HCT116 (cell line): ENCODE measurements around the gene HASPIN. TPM values are rescaled to one million over a fixed set of nuclear protein-coding genes. Genes with fewer than 3 reads are reported as not detected.

Source experiments
- ATAC-seq: fragments of 200-7000 bp; cut with Tn5 transposase; 2 replicates; pipeline ENCODE4 v1.9.1; 2020; ENCODE audit warnings: mild to moderate bottlenecking, moderate library complexity
- BruUV-seq: library from RNA; stranded (reverse); fragments of 400-500 nt; replicated peaks from 2 replicates; lab custom pipeline; 2021; lab: Mats Ljungman, UMichigan
- CTCF ChIA-PET: fragments of 300-600 bp; sonication (Branson Sonifier 250); formaldehyde crosslinking; loops from one replicate; lab custom pipeline; 2021; ENCODE audit warnings: antibody characterized with exemption; lab: Charles Lee
- POLR2A ChIA-PET: fragments of 300-600, 350-600 bp; sonication (Branson Sonifier 250); formaldehyde crosslinking; loops from one replicate; lab custom pipeline; 2021; ENCODE audit warnings: antibody characterized with exemption; lab: Charles Lee
- RAD21 ChIA-PET, 2 experiments: fragments of 300-600 bp; sonication (Branson Sonifier 250); formaldehyde crosslinking; loops; one replicate each; lab custom pipeline; 2023; ENCODE audit warnings: low total read pairs in 2 of 2; ENCODE audit not compliant: uncharacterized antibody in 2 of 2, unreplicated experiment in 2 of 2, low non-redundant PET in 1 of 2; lab: Charles Lee
- DNase-seq: peaks from one replicate; pipeline ENCODE4 v3.0.0-alpha.2; 2010; ENCODE audit warnings: low read depth, low spot score
- H2AFZ ChIP-seq: fragments of 200-600 bp; shearing (Covaris generic), sonication (generic); 2 replicates; pipeline ENCODE4 v1.6.1; 2017; ENCODE audit warnings: low read depth, mixed run types, mixed read lengths, antibody characterized with exemption, low read length; ENCODE audit not compliant: poor library complexity, severe bottlenecking
- H3K27ac ChIP-seq: 2 replicates; pipeline ENCODE4 v1.5.1; 2012; ENCODE audit warnings: low read depth, low read length
- H3K27me3 ChIP-seq: fragments of 200-600 bp; sonication (generic); 2 replicates; pipeline ENCODE4 v1.6.1; 2016; ENCODE audit warnings: mixed run types, low read length, mixed read lengths; ENCODE audit not compliant: insufficient read depth
- H3K36me3 ChIP-seq, 2 experiments: fragments of 200-500 bp in 1 of 2; fragments of 200-600 bp in 1 of 2; sonication (Bioruptor generic) in 1 of 2; sonication (generic) in 1 of 2; 2 replicates each; pipeline versions ENCODE4 v1.5.1 to v1.6.1; 2014 to 2016; ENCODE audit warnings: low read length in 2 of 2, inconsistent platforms in 1 of 2, mixed read lengths in 1 of 2, mixed run types in 1 of 2; ENCODE audit not compliant: insufficient read depth in 2 of 2, control insufficient read depth in 1 of 2
- H3K4me1 ChIP-seq, 2 experiments: fragments of 200-600 bp in 1 of 2; sonication (generic) in 1 of 2; 2 replicates each; pipeline versions ENCODE4 v1.5.1 to v1.6.1; 2012 to 2017; ENCODE audit warnings: low read length in 2 of 2, inconsistent platforms in 1 of 2, mild to moderate bottlenecking in 1 of 2, mixed read lengths in 1 of 2, mixed run types in 1 of 2, moderate library complexity in 1 of 2; ENCODE audit not compliant: insufficient read depth in 2 of 2, control insufficient read depth in 1 of 2
- H3K4me2 ChIP-seq: fragments of 200-600 bp; sonication (generic); 2 replicates; pipeline ENCODE4 v1.6.1; 2017; ENCODE audit warnings: mixed run types, low read length, mixed read lengths
- H3K4me3 ChIP-seq, 2 experiments: fragments of 200-600 bp in 1 of 2; sonication (generic) in 1 of 2; replicated peaks in 1 of 2; 2 replicates each; pipeline ENCODE4 v1.5.1; 2011 to 2016; ENCODE audit warnings: low read length in 2 of 2, control low read depth in 1 of 2, low read depth in 1 of 2, mild to moderate bottlenecking in 1 of 2, mixed read lengths in 1 of 2, mixed run types in 1 of 2
- H3K79me2 ChIP-seq: fragments of 200-600 bp; sonication (generic); 2 replicates; pipeline ENCODE4 v1.6.1; 2017; ENCODE audit warnings: mild to moderate bottlenecking, mixed run types, low read length, moderate library complexity, mixed read lengths; ENCODE audit not compliant: insufficient read depth
- H3K9ac ChIP-seq: fragments of 200-600 bp; sonication (generic); 2 replicates; pipeline ENCODE4 v1.6.1; 2016; ENCODE audit warnings: low read length, mixed read lengths
- H3K9me2 ChIP-seq: fragments of 200-600 bp; sonication (generic), shearing (Covaris generic); 2 replicates; pipeline ENCODE4 v1.6.1; 2017; ENCODE audit warnings: mixed run types, mild to moderate bottlenecking, moderate library complexity; ENCODE audit not compliant: insufficient read depth
- H3K9me3 ChIP-seq, 2 experiments: fragments of 200-500 bp in 1 of 2; fragments of 200-600 bp in 1 of 2; sonication (Bioruptor generic) in 1 of 2; sonication (generic) in 1 of 2; 2 replicates each; pipeline ENCODE4 v1.6.1; 2014 to 2017; ENCODE audit warnings: low read length in 2 of 2, mixed read lengths in 2 of 2, inconsistent platforms in 1 of 2, low read depth in 1 of 2, mild to moderate bottlenecking in 1 of 2, mixed run types in 1 of 2, moderate library complexity in 1 of 2; ENCODE audit not compliant: control insufficient read depth in 1 of 2, insufficient read depth in 1 of 2
- H4K20me1 ChIP-seq: fragments of 200-600 bp; sonication (generic), shearing (Covaris generic); 2 replicates; pipeline ENCODE4 v1.6.1; 2017; ENCODE audit warnings: mixed run types, mild to moderate bottlenecking, moderate library complexity; ENCODE audit not compliant: insufficient read depth
- ATF3 ChIP-seq: IDR thresholded peaks from 2 replicates; pipeline ENCODE4 v1.6.1; 2012
- CEBPB ChIP-seq: IDR thresholded peaks from 2 replicates; pipeline ENCODE4 v1.6.1; 2012; ENCODE audit warnings: low read depth
- CTCF ChIP-seq, 3 experiments: fragments of 200-600 bp in 1 of 3; sonication (generic) in 1 of 3; IDR thresholded peaks in 2 of 3; conservative IDR thresholded peaks in 1 of 3; 2 replicates each; pipeline ENCODE4 v1.5.1; 2012 to 2017; ENCODE audit warnings: low read depth in 2 of 3, low read length in 2 of 3, antibody characterized with exemption in 1 of 3, borderline replicate concordance in 1 of 3, control low read depth in 1 of 3, mild to moderate bottlenecking in 1 of 3, mixed read lengths in 1 of 3, mixed run types in 1 of 3, moderate library complexity in 1 of 3; ENCODE audit not compliant: insufficient read depth in 1 of 3
- EGR1 ChIP-seq: IDR thresholded peaks from 2 replicates; pipeline ENCODE4 v1.6.1; 2012; ENCODE audit warnings: low read depth
- MAX ChIP-seq: IDR thresholded peaks from 2 replicates; pipeline ENCODE4 v1.6.1; 2012
- POLR2AphosphoS5 ChIP-seq: IDR thresholded peaks from 2 replicates; pipeline ENCODE4 v1.6.1; 2011; ENCODE audit warnings: mild to moderate bottlenecking, low read depth, low read length, moderate library complexity
- RAD21 ChIP-seq: IDR thresholded peaks from 2 replicates; pipeline ENCODE4 v1.6.1; 2012; ENCODE audit warnings: low read depth, mild to moderate bottlenecking
- REST ChIP-seq: IDR thresholded peaks from 2 replicates; pipeline ENCODE4 v1.6.1; 2012; ENCODE audit warnings: low read depth
- SP1 ChIP-seq: IDR thresholded peaks from 2 replicates; pipeline ENCODE4 v1.6.1; 2012; ENCODE audit warnings: low read depth
- TCF7L2 ChIP-seq: IDR thresholded peaks from 2 replicates; pipeline ENCODE4 v1.7.0; 2011; ENCODE audit warnings: borderline replicate concordance, inconsistent platforms; ENCODE audit not compliant: insufficient read depth, insufficient read length; ENCODE audit errors: extremely low read depth
- ZBTB33 ChIP-seq: IDR thresholded peaks from 2 replicates; pipeline ENCODE4 v1.6.1; 2011; ENCODE audit warnings: mild to moderate bottlenecking, low read length, moderate library complexity; ENCODE audit not compliant: insufficient replicate concordance; ENCODE audit errors: extremely low read depth
- intact Hi-C: fragments of 100-400 bp; cut with micrococcal nuclease; formaldehyde crosslinking; loops from 2 replicates; pipeline ENCODE4 v1.10.0; 2022
- total RNA-seq: library from RNA; stranded (reverse); gene quantifications from one replicate; pipeline ENCODE4 v1.2.1, GENCODE V29; 2021; ENCODE audit not compliant: unreplicated experiment

HASPIN gene
- total RNA-seq, 1 experiment from 2014 or later: 19.6 TPM

GRCh38 chr17:3773966-3774365 lies 50.3 kb downstream of the HASPIN start:
- no peaks in the 10 kb centered on the region for H3K9me2 ChIP-seq
- BruUV-seq: no TSS peak
- no peaks in the 10 kb centered on the region for H3K79me2 ChIP-seq
- H3K27ac ChIP-seq: no peak overlapping the region
- no peaks in the 10 kb centered on the region for H3K9me3 ChIP-seq
- peaks cover 0 to 15% of the 10 kb centered on the region in 2 experiments; a peak in 2 of 4 replicates for H3K4me1 ChIP-seq
- intact Hi-C loops: no loop called here
- ATAC-seq: no peak; the same call in 1 of the 2 replicates
- no peak overlapping the region for H3K9ac ChIP-seq
- H3K36me3 ChIP-seq: no peaks in the 10 kb centered on the region
- H3K27me3 ChIP-seq: no peaks in the 10 kb centered on the region
- H3K4me2 ChIP-seq: peak overlapping the region; percentile 44; the same call in 1 of the 2 replicates
- CTCF ChIA-PET: interaction anchor here (1.2 kb wide), 1 partner anchor 36 kb away, joined by 4 read pairs; no protein-coding TSS in a partner anchor
- H3K4me3 ChIP-seq: no peak overlapping the region
- RAD21 ChIA-PET: no interaction called here
- TF ChIP-seq RAD21 (no peak), POLR2AphosphoS5 (no peak), ZBTB33 (no peak), TCF7L2 (no peak), MAX (no peak), SP1 (no peak), CEBPB (no peak), REST (no peak), CTCF (IDR thresholded peaks at IDR 0.05 in 2 of 3, conservative IDR thresholded peaks at IDR 0.05 in 1 of 3; ENCODE audit: borderline replicate concordance in 1 of 3, insufficient read depth in 1 of 3, low read depth in 2 of 3, low read length in 2 of 3) (no peak), EGR1 (no peak), ATF3 (no peak)
- TF ChIP-seq, all 23 proteins: peak for 0
- Histone ChIP-seq H4K20me1 (no peaks in the 10 kb centered on the region), H2AFZ (no peak overlapping the region)
- POLR2A ChIA-PET: no interaction called here
- no peak for DNase-seq
